ENCODE measurements around the gene NOXO1. TPM values are rescaled to one million over a fixed set of nuclear protein-coding genes. Genes with fewer than 3 reads are reported as not detected.

Gene NOXO1, protein sequence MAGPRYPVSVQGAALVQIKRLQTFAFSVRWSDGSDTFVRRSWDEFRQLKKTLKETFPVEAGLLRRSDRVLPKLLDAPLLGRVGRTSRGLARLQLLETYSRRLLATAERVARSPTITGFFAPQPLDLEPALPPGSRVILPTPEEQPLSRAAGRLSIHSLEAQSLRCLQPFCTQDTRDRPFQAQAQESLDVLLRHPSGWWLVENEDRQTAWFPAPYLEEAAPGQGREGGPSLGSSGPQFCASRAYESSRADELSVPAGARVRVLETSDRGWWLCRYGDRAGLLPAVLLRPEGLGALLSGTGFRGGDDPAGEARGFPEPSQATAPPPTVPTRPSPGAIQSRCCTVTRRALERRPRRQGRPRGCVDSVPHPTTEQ
- total RNA-seq (under 1 TPM in 3 of 9 donors, not detected in 6; 0.28 to 0.53 (median 0.47) TPM), polyA plus RNA-seq (1 to 10 TPM in 2 of 3 donors, not detected in 1; 1.3 to 3.3 TPM)
- long read RNA-seq, donor 1, result 0 reads
- long read RNA-seq, donor 2, result 0 reads
- long read RNA-seq, donor 3, result 0 reads
- long read RNA-seq, donor 4, result 0 reads
- long read RNA-seq, donor 5, partial matches to known transcripts, result 0 of 3 reads
- long read RNA-seq, donor 5, other reads (novel, unspliced or antisense), result 3 of 3 reads
- long read RNA-seq, donor 6, result 0 reads
- long read RNA-seq, donor 7, result 0 reads
- long read RNA-seq, donor 8, result 0 reads
- long read RNA-seq, donor 9, result 0 reads
- long read RNA-seq, donor 10, result 0 reads

- Histone ChIP-seq H3K4me1 (replicated peaks in 1 of 2) (peaks cover 0 to 18% of the 10 kb centered on the region in 2 donors), H3K36me3 (replicated peaks in 1 of 2) (peaks cover 0 to 36% of the 10 kb centered on the region in 2 donors), H3K4me3 (no peak within 1 kb of the TSS), H3K27me3 (peaks cover 26% of the 10 kb centered on the region), H3K9me3 (replicated peaks in 1 of 3) (no peaks in the 10 kb centered on the region), H3K27ac (no peak within 1 kb of the TSS)
- no peak for DNase-seq
- 29 to 48% (median 38%) methylated on average over 3 to 6 of the region's 6 CpGs for WGBS, 4 donors
- intact Hi-C loops (cut with DNase I), result no loop called here
- TF ChIP-seq, protein P1, sequence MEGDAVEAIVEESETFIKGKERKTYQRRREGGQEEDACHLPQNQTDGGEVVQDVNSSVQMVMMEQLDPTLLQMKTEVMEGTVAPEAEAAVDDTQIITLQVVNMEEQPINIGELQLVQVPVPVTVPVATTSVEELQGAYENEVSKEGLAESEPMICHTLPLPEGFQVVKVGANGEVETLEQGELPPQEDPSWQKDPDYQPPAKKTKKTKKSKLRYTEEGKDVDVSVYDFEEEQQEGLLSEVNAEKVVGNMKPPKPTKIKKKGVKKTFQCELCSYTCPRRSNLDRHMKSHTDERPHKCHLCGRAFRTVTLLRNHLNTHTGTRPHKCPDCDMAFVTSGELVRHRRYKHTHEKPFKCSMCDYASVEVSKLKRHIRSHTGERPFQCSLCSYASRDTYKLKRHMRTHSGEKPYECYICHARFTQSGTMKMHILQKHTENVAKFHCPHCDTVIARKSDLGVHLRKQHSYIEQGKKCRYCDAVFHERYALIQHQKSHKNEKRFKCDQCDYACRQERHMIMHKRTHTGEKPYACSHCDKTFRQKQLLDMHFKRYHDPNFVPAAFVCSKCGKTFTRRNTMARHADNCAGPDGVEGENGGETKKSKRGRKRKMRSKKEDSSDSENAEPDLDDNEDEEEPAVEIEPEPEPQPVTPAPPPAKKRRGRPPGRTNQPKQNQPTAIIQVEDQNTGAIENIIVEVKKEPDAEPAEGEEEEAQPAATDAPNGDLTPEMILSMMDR (IDR thresholded peaks at IDR 0.05), result no peak
- no peak for TF ChIP-seq POLR2A (IDR thresholded peaks at IDR 0.05)
Measured at GRCh38 chr16:1981398-1981836, at the start of gene NOXO1. NOXO1 (minus strand) TSS chr16:1981469; CDS start chr16:1981179, 290 bp downstream.

- Histone ChIP-seq H3K36me3 (replicated peaks in 1 of 2) (no peaks in the 10 kb centered on the region), H3K4me3 (no peak overlapping the region), H3K4me1 (replicated peaks in 1 of 2) (peaks cover 9 to 46% of the 10 kb centered on the region in 2 donors), H3K9me3 (replicated peaks in 1 of 3) (no peaks in the 10 kb centered on the region), H3K27ac (peak overlapping the region in 2 of 5 donors; percentile 12 to 20), H3K27me3 (no peaks in the 10 kb centered on the region)
- 81 to 85% (median 85%) methylated on average over 10 to 11 of the region's 11 CpGs for WGBS, 4 donors
- DNase-seq, result no peak
- TF ChIP-seq, protein P1 (IDR thresholded peaks at IDR 0.05), result no peak
- TF ChIP-seq POLR2A (IDR thresholded peaks at IDR 0.05), result no peak
- intact Hi-C loops (cut with DNase I), result no loop called here
Measured at GRCh38 chr16:2030036-2030435, 48.8 kb upstream of the NOXO1 start.

DNA sequence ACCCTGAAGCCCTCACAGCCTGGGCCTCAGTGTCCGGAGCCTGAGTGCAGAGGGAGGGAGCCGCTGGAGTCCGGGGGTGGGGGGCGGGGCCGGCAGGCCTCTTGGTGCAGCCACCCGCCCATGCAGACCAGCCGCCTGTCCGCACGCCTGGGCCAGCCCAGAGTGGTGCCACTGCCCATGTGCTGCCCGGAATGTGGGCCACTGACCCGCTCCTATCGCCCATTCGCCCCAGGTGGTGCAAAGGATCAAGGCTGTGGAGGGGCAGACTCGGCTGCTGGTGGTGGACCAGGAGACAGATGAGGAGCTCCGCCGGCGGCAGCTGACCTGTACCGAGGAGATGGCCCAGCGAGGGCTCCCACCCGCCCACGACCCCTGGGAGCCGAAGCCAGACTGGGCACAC, 48.1 kb upstream of the NOXO1 start:
- DNase-seq, result no peak
- no peaks in the 10 kb centered on the region for H3K36me3 ChIP-seq (replicated peaks in 1 of 2)
- 65 to 86% (median 69%) methylated on average over 2 to 22 of the region's 22 CpGs for WGBS, 4 donors
- no peak overlapping the region for H3K4me3 ChIP-seq
- TF ChIP-seq, protein P1 (IDR thresholded peaks at IDR 0.05), result no peak
- no peak for TF ChIP-seq POLR2A (IDR thresholded peaks at IDR 0.05)
- H3K9me3 ChIP-seq (replicated peaks in 1 of 3), result no peaks in the 10 kb centered on the region
- no peaks in the 10 kb centered on the region for H3K27me3 ChIP-seq
- H3K4me1 ChIP-seq (replicated peaks in 1 of 2), result peaks cover 9 to 42% of the 10 kb centered on the region in 2 donors
- intact Hi-C loops (cut with DNase I), result no loop called here
- H3K27ac ChIP-seq, result no peak overlapping the region

- peak overlapping the region in 1 of 4 donors; percentile 84 for H3K4me3 ChIP-seq
- no peaks in the 10 kb centered on the region for H3K27me3 ChIP-seq
- 80 to 86% (median 84%) methylated on average over 15 to 18 of the region's 18 CpGs for WGBS, 4 donors
- no peaks in the 10 kb centered on the region for H3K9me3 ChIP-seq (replicated peaks in 1 of 3)
- no peaks in the 10 kb centered on the region for H3K36me3 ChIP-seq (replicated peaks in 1 of 2)
- peak overlapping the region in 1 of 5 donors; percentile 79 for H3K27ac ChIP-seq
- peak in 1 of 7 donors; percentile 20 for DNase-seq
- H3K4me1 ChIP-seq (replicated peaks in 1 of 2), result peaks cover 10 to 44% of the 10 kb centered on the region in 2 donors
- no peak for TF ChIP-seq POLR2A (IDR thresholded peaks at IDR 0.05)
- TF ChIP-seq, protein P1 (IDR thresholded peaks at IDR 0.05), result no peak
- intact Hi-C loops (cut with DNase I), result no loop called here
Measured at GRCh38 chr16:2028620-2029220, 47.5 kb upstream of the NOXO1 start.

Data from adrenal gland (tissue), 19 donors.